Caco-2 (cell line): ENCODE data around the gene CALCB. TPM values are rescaled to one million over a fixed set of nuclear protein-coding genes. Genes with fewer than 3 reads are reported as not detected.
A peak's percentile ranks its signal among the peaks of the same experiment; 100 is the strongest.

Experiments
- Bru-seq: library from RNA; stranded (reverse); fragments of 400-500 nt; gene quantifications from one replicate; lab custom pipeline; 2021; lab: Mats Ljungman, UMichigan
- BruChase-seq, 2 experiments: library from RNA; stranded (reverse); fragments of 400-500 nt; gene quantifications; one replicate each; lab custom pipeline; 2021; lab: Mats Ljungman, UMichigan
- BruUV-seq: library from RNA; stranded (reverse); fragments of 400-500 nt; replicated peaks from 2 replicates; lab custom pipeline; 2021; lab: Mats Ljungman, UMichigan
- CTCF ChIA-PET: fragments of 300-600 bp; sonication (Branson Sonifier 250); formaldehyde crosslinking; loops from one replicate; lab custom pipeline; 2022; ENCODE audit warnings: antibody characterized with exemption; lab: Charles Lee
- POLR2A ChIA-PET: fragments of 300-600 bp; sonication (Branson Sonifier 250); formaldehyde crosslinking; loops from one replicate; lab custom pipeline; 2022; ENCODE audit warnings: antibody characterized with exemption; lab: Charles Lee
- DNase-seq, 2 experiments: peaks; one replicate each; pipeline versions ENCODE4 v3.0.0 to v3.0.0-alpha.2; 2020 to 2022
- H3K27me3 ChIP-seq: replicated peaks from 2 replicates; pipeline ENCODE4 v1.6.0; 2011; ENCODE audit warnings: low read length; ENCODE audit not compliant: control insufficient read depth, insufficient read depth
- H3K36me3 ChIP-seq: 2 replicates; pipeline ENCODE4 v1.5.1; 2011; ENCODE audit warnings: low read length; ENCODE audit not compliant: control insufficient read depth, insufficient read depth
- H3K4me1 ChIP-seq: fragments of 250-450 bp; sonication (Bioruptor Pico); 2 replicates; pipeline ENCODE4 v1.5.1; 2020; ENCODE audit warnings: mild to moderate bottlenecking
- H3K4me3 ChIP-seq: 2 replicates; pipeline ENCODE4 v1.5.1; 2011; ENCODE audit warnings: low read depth, mild to moderate bottlenecking, control low read depth, low read length
- H3K9me3 ChIP-seq: fragments of 250-450 bp; sonication (Bioruptor Pico); 2 replicates; pipeline ENCODE4 v1.5.1; 2020; ENCODE audit warnings: mild to moderate bottlenecking, moderate library complexity
- H3K27ac Mint-ChIP-seq: one replicate; pipeline ENCODE4 v1.8.0; 2022; ENCODE audit warnings: mixed read lengths; ENCODE audit not compliant: unreplicated experiment
- H3K27me3 Mint-ChIP-seq: one replicate; pipeline ENCODE4 v1.8.0; 2022; ENCODE audit warnings: mixed read lengths; ENCODE audit not compliant: insufficient read depth, unreplicated experiment
- H3K36me3 Mint-ChIP-seq: one replicate; pipeline ENCODE4 v1.8.0; 2022; ENCODE audit warnings: mild to moderate bottlenecking, mixed read lengths; ENCODE audit not compliant: insufficient read depth, unreplicated experiment
- H3K4me1 Mint-ChIP-seq: one replicate; pipeline ENCODE4 v1.8.0; 2022; ENCODE audit warnings: low read depth, mixed read lengths; ENCODE audit not compliant: unreplicated experiment
- H3K4me3 Mint-ChIP-seq: one replicate; pipeline ENCODE4 v1.8.0; 2022; ENCODE audit warnings: mild to moderate bottlenecking, moderate library complexity, mixed read lengths; ENCODE audit not compliant: unreplicated experiment
- H3K9me3 Mint-ChIP-seq: one replicate; pipeline ENCODE4 v1.8.0; 2022; ENCODE audit warnings: mixed read lengths; ENCODE audit not compliant: unreplicated experiment
- CTCF ChIP-seq, 2 experiments: fragments of 200-600 bp in 1 of 2; IDR thresholded peaks; 1 replicate in 1 of 2; 2 replicates in 1 of 2; pipeline versions ENCODE4 v1.5.1 to v1.8.0; 2011 to 2022; ENCODE audit warnings: antibody characterized with exemption in 1 of 2, control low read depth in 1 of 2, inconsistent platforms in 1 of 2, low read depth in 1 of 2, low read length in 1 of 2, mild to moderate bottlenecking in 1 of 2, moderate library complexity in 1 of 2; ENCODE audit not compliant: insufficient read depth in 1 of 2, severe bottlenecking in 1 of 2, unreplicated experiment in 1 of 2
- intact Hi-C: fragments of 100-400 bp; cut with micrococcal nuclease; formaldehyde crosslinking; loops from one replicate; pipeline ENCODE4 v1.10.0; 2022; ENCODE audit not compliant: unreplicated experiment
- long read RNA-seq: library from polyadenylated mRNA; stranded (forward); transcript quantifications from one replicate; pipeline ENCODE4 v2.0.0, GENCODE V29; 2022
- total RNA-seq: library from RNA; stranded (reverse); gene quantifications from 2 replicates; pipeline ENCODE4 v1.2.3, GENCODE V29; 2022

CALCB gene
- total RNA-seq (not detected in 2 replicates), Bru-seq, nascent RNA (percentile 7 among the genes with signal in this experiment), BruChase-seq, experiment 1, labeled RNA remaining after a 2-hour chase (percentile 15 among the genes with signal in this experiment), BruChase-seq, experiment 2, labeled RNA remaining after a 6-hour chase (percentile 9 among the genes with signal in this experiment)
- long read RNA-seq, result 0 reads

- DNase-seq, result peak in 1 of 2 experiments; percentile 8
- Mint-ChIP-seq H3K4me1 (no peaks in the 10 kb centered on the region), H3K9me3 (peaks cover 15% of the 10 kb centered on the region), H3K27me3 (peaks cover 12% of the 10 kb centered on the region), H3K36me3 (no peaks in the 10 kb centered on the region), H3K4me3 (peak within 1 kb of the TSS; percentile 67), H3K27ac (no peak within 1 kb of the TSS)
- H3K36me3 ChIP-seq, result no peaks in the 10 kb centered on the region
- intact Hi-C loops, result loop anchor here (2.0 kb wide), 1 partner anchor 283 kb away; no protein-coding TSS in a partner anchor
- no TSS peak for BruUV-seq
- CTCF ChIA-PET, result interaction anchor here (3.3 kb wide), 1 partner anchor 166 kb away, joined by 56 read pairs; no protein-coding TSS in a partner anchor
- POLR2A ChIA-PET, result no interaction called here
- no peaks in the 10 kb centered on the region for H3K4me1 ChIP-seq
- H3K27me3 ChIP-seq, result peaks cover 1% of the 10 kb centered on the region; the same call in 1 of the 2 replicates
- TF ChIP-seq CTCF (IDR thresholded peaks at IDR 0.05; ENCODE audit: insufficient read depth in 1 of 2, low read depth in 1 of 2, low read length in 1 of 2, severe bottlenecking in 1 of 2, unreplicated experiment in 1 of 2), result no peak
- H3K9me3 ChIP-seq, result peaks cover 5% of the 10 kb centered on the region
- H3K4me3 ChIP-seq, result no peak within 1 kb of the TSS
Measured at GRCh38 chr11:15073361-15074205, at the start of gene CALCB. TSS of gene CALCB (plus strand) at chr11:15073593. CDS start at chr11:15074719, 1,126 bp downstream.

GRCh38 chr11:15027011-15027410 is 46.4 kb upstream of the CALCB start:
- POLR2A ChIA-PET, result no interaction called here
- intact Hi-C loops, result no loop called here
- Histone ChIP-seq H3K27me3 (no peaks in the 10 kb centered on the region), H3K9me3 (peaks cover 14% of the 10 kb centered on the region; the same call in 1 of the 2 replicates), H3K4me3 (no peak overlapping the region), H3K36me3 (no peaks in the 10 kb centered on the region), H3K4me1 (no peaks in the 10 kb centered on the region)
- Mint-ChIP-seq H3K4me1 (no peaks in the 10 kb centered on the region), H3K4me3 (no peak overlapping the region), H3K27ac (no peak overlapping the region), H3K9me3 (no peaks in the 10 kb centered on the region), H3K36me3 (no peaks in the 10 kb centered on the region), H3K27me3 (peaks cover 17% of the 10 kb centered on the region)
- CTCF ChIA-PET, result no interaction called here
- no peak for TF ChIP-seq CTCF (IDR thresholded peaks at IDR 0.05; ENCODE audit: insufficient read depth in 1 of 2, low read depth in 1 of 2, low read length in 1 of 2, severe bottlenecking in 1 of 2, unreplicated experiment in 1 of 2)
- no peak for DNase-seq
- no TSS peak for BruUV-seq

- no peak overlapping the region for H3K27ac Mint-ChIP-seq
- peaks cover 19% of the 10 kb centered on the region for H3K27me3 Mint-ChIP-seq
- intact Hi-C loops, result no loop called here
- no peak for TF ChIP-seq CTCF (IDR thresholded peaks at IDR 0.05; ENCODE audit: insufficient read depth in 1 of 2, low read depth in 1 of 2, low read length in 1 of 2, severe bottlenecking in 1 of 2, unreplicated experiment in 1 of 2)
- no peaks in the 10 kb centered on the region for H3K27me3 ChIP-seq
- no peaks in the 10 kb centered on the region for H3K4me1 ChIP-seq
- H3K4me1 Mint-ChIP-seq, result no peaks in the 10 kb centered on the region
- H3K36me3 ChIP-seq, result no peaks in the 10 kb centered on the region
- ChIA-PET CTCF (no interaction called here), POLR2A (no interaction called here)
- H3K4me3 ChIP-seq, result no peak overlapping the region
- no peak for DNase-seq
- peaks cover 10% of the 10 kb centered on the region; the same call in 1 of the 2 replicates for H3K9me3 ChIP-seq
- BruUV-seq, result no TSS peak
- no peaks in the 10 kb centered on the region for H3K36me3 Mint-ChIP-seq
- H3K9me3 Mint-ChIP-seq, result no peaks in the 10 kb centered on the region
- no peak overlapping the region for H3K4me3 Mint-ChIP-seq
Measured at GRCh38 chr11:15027956-15028355, 45.4 kb upstream of the CALCB start.
